ENCODE results near the gene MYL9.
A peak's percentile ranks its signal among the peaks of the same experiment; 100 is the strongest.

Gene MYL9

GRCh38 chr20:36526521-36527011 is 14.8 kb upstream of the MYL9 start:
- no peak for DNase-seq (ENCODE audit: low spot score)

- DNase-seq (ENCODE audit: low spot score) = no peak
Measured at GRCh38 chr20:36527331-36528125, 13.8 kb upstream of the MYL9 start.

GRCh38 chr20:36528176-36528874 is 13.0 kb upstream of the MYL9 start:
- no peak for DNase-seq (ENCODE audit: low spot score)

- no peak for DNase-seq (ENCODE audit: low spot score)
Measured at GRCh38 chr20:36528875-36529417, 12.4 kb upstream of the MYL9 start.

GRCh38 chr20:36532388-36532787 is 8.9 kb upstream of the MYL9 start:
- no peak for DNase-seq (ENCODE audit: low spot score)

GRCh38 chr20:36532822-36533221 is 8.5 kb upstream of the MYL9 start:
- DNase-seq (ENCODE audit: low spot score) = no peak

GRCh38 chr20:36538026-36538722 is 3.1 kb upstream of the MYL9 start:
- no peak for DNase-seq (ENCODE audit: low spot score)

- no peak for DNase-seq (ENCODE audit: low spot score)
Measured at GRCh38 chr20:36540551-36541211, 638 bp upstream of the MYL9 start.

- peak; percentile 89 for DNase-seq (ENCODE audit: low spot score)
Measured at GRCh38 chr20:36541768-36542488, 609 bp downstream of the MYL9 start.

- DNase-seq (ENCODE audit: low spot score) = no peak
Measured at GRCh38 chr20:36542516-36543183, 1.3 kb downstream of the MYL9 start.

- peak; percentile 82 for DNase-seq (ENCODE audit: low spot score)
Measured at GRCh38 chr20:36543184-36544133, 2.1 kb downstream of the MYL9 start.

GRCh38 chr20:36544134-36545018 is 3.1 kb downstream of the MYL9 start:
- DNase-seq (ENCODE audit: low spot score) = peak; percentile 85

- DNase-seq (ENCODE audit: low spot score) = no peak
Measured at GRCh38 chr20:36546111-36546736, 4.9 kb downstream of the MYL9 start.

- no peak for DNase-seq (ENCODE audit: low spot score)
Measured at GRCh38 chr20:36547186-36548005, 6.1 kb downstream of the MYL9 start.

- peak; percentile 5 for DNase-seq (ENCODE audit: low spot score)
Measured at GRCh38 chr20:36548006-36548315, 6.6 kb downstream of the MYL9 start.

GRCh38 chr20:36548704-36549627 is 7.6 kb downstream of the MYL9 start:
- peak; percentile 9 for DNase-seq (ENCODE audit: low spot score)

All from GM03348 (cell line).